Left lung (tissue), 10 donors: ENCODE measurements around the gene ANKMY2. TPM values are rescaled to one million over a fixed set of nuclear protein-coding genes. Genes with fewer than 3 reads are reported as not detected.

Experiments used
- ATAC-seq: fragments of 200-7000 bp; cut with Tn5 transposase; one replicate; pipeline ENCODE4 v1.9.1; 2020; ENCODE audit warnings: moderate library complexity
- DNase-seq, 4 donors: peaks; one replicate each; pipeline ENCODE4 v3.0.0-alpha.2; 2013 to 2020
- H3K27ac ChIP-seq, 2 donors: fragments of 200-600 bp; sonication (generic) in 1 of 2; one replicate each; pipeline versions ENCODE4 v1.5.0 to v1.8.0; 2020 to 2021
- H3K27me3 ChIP-seq, 2 donors: fragments of 200-600 bp; sonication (generic) in 1 of 2; one replicate each; pipeline versions ENCODE4 v1.5.0 to v1.8.0; 2020 to 2021
- H3K36me3 ChIP-seq, 2 donors: fragments of 200-600 bp; sonication (generic) in 1 of 2; one replicate each; pipeline versions ENCODE4 v1.5.0 to v1.8.0; 2020 to 2021
- H3K4me1 ChIP-seq, 2 donors: fragments of 200-600 bp; one replicate each; pipeline ENCODE4 v1.8.0; 2021
- H3K4me3 ChIP-seq, 2 donors: fragments of 200-600 bp; sonication (generic) in 1 of 2; one replicate each; pipeline versions ENCODE4 v1.5.0 to v1.8.0; 2020 to 2021; ENCODE audit warnings: mild to moderate bottlenecking in 1 of 2
- H3K9me3 ChIP-seq, 2 donors: fragments of 200-600 bp; sonication (generic) in 1 of 2; one replicate each; pipeline versions ENCODE4 v1.5.0 to v1.8.0; 2020 to 2021
- intact Hi-C, 2 donors: fragments of 100-400 bp; cut with DNase I; formaldehyde crosslinking; loops; one replicate each; pipeline versions ENCODE4 v1.11.2 to v1.14.2; 2022
- polyA plus RNA-seq, 6 donors: library from polyadenylated mRNA; unstranded; fragments of 120-200 nt; gene quantifications; one replicate each; pipeline ENCODE4 v1.2.1, GENCODE V29; 2013; ENCODE audit not compliant: insufficient read length in 6 of 6
- total RNA-seq, 2 donors: library from RNA; stranded (reverse); fragmentation: NEBNext Ultra II Directional; extraction: Animal tissue kit (Norgen Biotek cat#: 25700); gene quantifications; one replicate each; pipeline ENCODE4 v1.2.1, GENCODE V29; 2021
- TF ChIP-seq, protein P1 (sequence below), 2 donors: fragments of 200-600 bp; sonication (generic) in 1 of 2; IDR thresholded peaks; one replicate each; pipeline versions ENCODE4 v1.5.0 to v1.8.0; 2021; ENCODE audit warnings: antibody characterized with exemption in 2 of 2
- donor health status: DM: no; HTN: yes; CAD: no.
- donor health status: DM: no; HTN: no; CAD: no.

ANKMY2 gene
- total and polyA plus RNA-seq, 8 donors, result 11.8 to 40.7 (median 34.6) TPM

GRCh38 chr7:16638282-16639280 lies 7.0 kb downstream of the ANKMY2 start:
- DNase-seq (no peak), ATAC-seq (no peak)
- peaks cover 1 to 14% of the 10 kb centered on the region in 2 donors for H3K4me1 ChIP-seq
- intact Hi-C loops, result no loop called here
- H3K4me3 ChIP-seq, result no peak overlapping the region
- no peaks in the 10 kb centered on the region for H3K27me3 ChIP-seq
- H3K36me3 ChIP-seq, result no peaks in the 10 kb centered on the region
- H3K27ac ChIP-seq, result no peak overlapping the region
- TF ChIP-seq, protein P1, sequence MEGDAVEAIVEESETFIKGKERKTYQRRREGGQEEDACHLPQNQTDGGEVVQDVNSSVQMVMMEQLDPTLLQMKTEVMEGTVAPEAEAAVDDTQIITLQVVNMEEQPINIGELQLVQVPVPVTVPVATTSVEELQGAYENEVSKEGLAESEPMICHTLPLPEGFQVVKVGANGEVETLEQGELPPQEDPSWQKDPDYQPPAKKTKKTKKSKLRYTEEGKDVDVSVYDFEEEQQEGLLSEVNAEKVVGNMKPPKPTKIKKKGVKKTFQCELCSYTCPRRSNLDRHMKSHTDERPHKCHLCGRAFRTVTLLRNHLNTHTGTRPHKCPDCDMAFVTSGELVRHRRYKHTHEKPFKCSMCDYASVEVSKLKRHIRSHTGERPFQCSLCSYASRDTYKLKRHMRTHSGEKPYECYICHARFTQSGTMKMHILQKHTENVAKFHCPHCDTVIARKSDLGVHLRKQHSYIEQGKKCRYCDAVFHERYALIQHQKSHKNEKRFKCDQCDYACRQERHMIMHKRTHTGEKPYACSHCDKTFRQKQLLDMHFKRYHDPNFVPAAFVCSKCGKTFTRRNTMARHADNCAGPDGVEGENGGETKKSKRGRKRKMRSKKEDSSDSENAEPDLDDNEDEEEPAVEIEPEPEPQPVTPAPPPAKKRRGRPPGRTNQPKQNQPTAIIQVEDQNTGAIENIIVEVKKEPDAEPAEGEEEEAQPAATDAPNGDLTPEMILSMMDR (IDR thresholded peaks at IDR 0.05), result no peak
- no peaks in the 10 kb centered on the region for H3K9me3 ChIP-seq

DNA sequence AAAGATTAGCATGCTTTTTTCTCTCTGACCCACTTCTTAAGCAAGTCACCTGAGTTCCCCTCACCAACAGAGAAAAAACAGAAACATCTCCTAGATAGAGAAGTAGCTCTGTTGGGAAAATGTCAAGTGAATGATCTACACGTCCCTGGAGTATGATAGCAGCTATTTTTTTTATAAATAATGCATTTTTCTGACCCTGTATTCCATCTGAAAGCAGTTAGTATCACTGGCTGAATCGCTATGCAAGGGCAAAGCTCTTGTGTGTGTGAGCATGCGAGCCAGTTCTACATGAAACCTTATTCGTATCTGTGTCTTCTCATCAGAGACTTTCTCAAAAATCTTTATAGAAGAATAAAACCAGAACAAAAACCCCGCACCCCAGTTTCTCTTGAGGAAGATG lies 8.2 kb downstream of the ANKMY2 start:
- DNase-seq, result no peak
- Histone ChIP-seq H3K27me3 (no peaks in the 10 kb centered on the region), H3K27ac (peak overlapping the region in 1 of 2 donors; percentile 37), H3K4me3 (no peak overlapping the region), H3K4me1 (peaks cover 0 to 14% of the 10 kb centered on the region in 2 donors), H3K9me3 (no peaks in the 10 kb centered on the region), H3K36me3 (no peaks in the 10 kb centered on the region)
- no peak for ATAC-seq
- TF ChIP-seq, protein P1 (IDR thresholded peaks at IDR 0.05), result no peak
- intact Hi-C loops, result no loop called here

GRCh38 chr7:16636555-16637101 lies 8.9 kb downstream of the ANKMY2 start:
- Histone ChIP-seq H3K36me3 (no peaks in the 10 kb centered on the region), H3K27ac (no peak overlapping the region), H3K27me3 (no peaks in the 10 kb centered on the region), H3K4me1 (peaks cover 0 to 14% of the 10 kb centered on the region in 2 donors), H3K4me3 (no peak overlapping the region), H3K9me3 (no peaks in the 10 kb centered on the region)
- peak; percentile 45 for ATAC-seq
- intact Hi-C loops, result no loop called here
- TF ChIP-seq, protein P1 (IDR thresholded peaks at IDR 0.05), result no peak
- peak in 1 of 4 donors; percentile 40 for DNase-seq

DNA sequence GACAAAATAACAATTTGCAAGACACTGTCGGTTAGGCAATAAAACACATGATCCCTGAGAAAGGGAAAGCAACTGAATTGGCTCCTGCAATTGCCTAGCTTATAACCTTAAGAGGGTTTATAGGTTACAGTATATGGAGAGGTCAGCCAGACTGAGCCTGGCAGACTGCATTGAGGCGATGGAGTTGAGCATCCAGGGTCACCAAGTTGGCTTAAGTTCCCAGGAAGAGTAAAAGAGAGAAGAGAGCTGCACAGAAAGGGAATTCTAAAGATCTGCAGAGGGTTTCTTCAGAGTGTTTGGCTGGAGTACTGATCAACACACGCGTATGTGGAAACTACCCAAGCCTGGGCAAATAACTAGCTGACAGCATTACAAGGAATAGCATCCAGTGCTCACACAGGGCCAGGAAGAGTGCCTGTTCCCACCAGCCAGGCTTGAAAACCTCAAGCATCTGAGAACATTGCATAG lies 11.2 kb downstream of the ANKMY2 start:
- TF ChIP-seq, protein P1 (IDR thresholded peaks at IDR 0.05), result no peak
- Histone ChIP-seq H3K4me3 (no peak overlapping the region), H3K4me1 (peaks cover 0 to 14% of the 10 kb centered on the region in 2 donors), H3K27me3 (no peaks in the 10 kb centered on the region), H3K27ac (no peak overlapping the region), H3K36me3 (no peaks in the 10 kb centered on the region), H3K9me3 (no peaks in the 10 kb centered on the region)
- DNase-seq (no peak), ATAC-seq (peak; percentile 56)
- intact Hi-C loops, result no loop called here

DNA sequence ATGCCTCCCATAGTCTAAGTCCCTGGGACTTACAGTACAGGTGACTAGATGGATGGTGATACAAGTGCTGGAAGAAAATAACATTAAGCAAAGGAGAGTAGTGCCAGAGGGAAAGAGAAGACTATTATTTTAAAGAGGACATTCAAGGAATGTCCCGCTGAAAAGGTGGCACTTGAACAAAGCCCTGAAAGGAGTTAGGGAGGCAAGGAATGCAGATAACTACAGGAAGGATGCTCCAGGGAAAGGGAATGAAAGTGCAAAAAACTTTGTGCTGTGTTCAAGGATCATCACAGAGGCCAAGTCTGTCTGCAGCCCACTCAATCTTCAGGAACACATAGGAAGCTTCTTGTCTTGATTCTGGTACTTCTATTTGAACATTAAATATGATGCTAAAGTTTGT lies 14.9 kb downstream of the ANKMY2 start:
- TF ChIP-seq, protein P1 (IDR thresholded peaks at IDR 0.05), result no peak
- Histone ChIP-seq H3K27me3 (no peaks in the 10 kb centered on the region), H3K4me1 (peaks cover 0 to 14% of the 10 kb centered on the region in 2 donors), H3K4me3 (no peak overlapping the region), H3K9me3 (no peaks in the 10 kb centered on the region), H3K36me3 (peaks cover 0 to 3% of the 10 kb centered on the region in 2 donors), H3K27ac (no peak overlapping the region)
- ATAC-seq (no peak), DNase-seq (no peak)
- intact Hi-C loops, result no loop called here
